ENCODE measurements around the gene TRMT112.
"Not testable (repeated sequence)": the region's sequence is repeated elsewhere in the genome, so short reads cannot be mapped to it uniquely, and the experiment has no call there.

The TRMT112 gene

DNA sequence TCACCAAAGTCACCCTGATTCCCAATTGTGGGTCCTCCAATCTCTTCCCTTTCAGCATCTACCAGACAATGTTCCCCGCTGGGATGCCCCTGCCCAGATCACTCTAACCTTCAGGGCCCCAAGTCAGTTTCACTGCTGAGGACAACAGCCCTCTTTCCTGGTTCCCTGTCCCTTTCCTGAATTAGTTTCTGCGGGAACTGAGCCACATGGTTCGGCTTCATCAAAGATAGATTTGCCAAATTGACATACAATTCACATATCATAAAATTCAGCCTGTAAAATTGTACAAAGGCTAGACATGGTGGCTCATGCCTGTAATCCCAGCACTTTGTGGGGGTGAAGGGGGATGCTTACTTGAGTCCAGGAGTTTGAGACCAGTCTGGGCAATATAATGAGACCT is 10.6 kb upstream of the TRMT112 start:
- DNase-seq = no peak

DNA sequence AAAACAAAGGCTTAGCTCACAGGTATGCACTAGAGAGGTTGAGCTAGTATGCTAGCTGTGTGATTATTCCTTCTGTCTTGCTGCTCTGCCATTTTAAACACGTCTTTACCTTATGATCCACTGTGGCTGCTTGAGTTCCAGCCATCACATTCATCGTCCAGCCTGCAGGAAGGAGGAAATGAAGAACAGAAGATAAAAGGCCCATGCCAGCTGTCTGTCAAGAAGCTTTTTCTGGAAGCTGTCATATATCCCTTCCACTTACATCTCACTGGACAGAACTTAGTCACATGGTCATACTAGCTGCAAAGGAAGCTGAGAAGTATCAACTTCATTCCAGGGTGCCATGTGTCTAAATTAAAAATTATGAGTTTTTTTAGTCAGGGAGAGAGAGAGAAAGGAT is 10.0 kb upstream of the TRMT112 start:
- DNase-seq = no peak

DNA sequence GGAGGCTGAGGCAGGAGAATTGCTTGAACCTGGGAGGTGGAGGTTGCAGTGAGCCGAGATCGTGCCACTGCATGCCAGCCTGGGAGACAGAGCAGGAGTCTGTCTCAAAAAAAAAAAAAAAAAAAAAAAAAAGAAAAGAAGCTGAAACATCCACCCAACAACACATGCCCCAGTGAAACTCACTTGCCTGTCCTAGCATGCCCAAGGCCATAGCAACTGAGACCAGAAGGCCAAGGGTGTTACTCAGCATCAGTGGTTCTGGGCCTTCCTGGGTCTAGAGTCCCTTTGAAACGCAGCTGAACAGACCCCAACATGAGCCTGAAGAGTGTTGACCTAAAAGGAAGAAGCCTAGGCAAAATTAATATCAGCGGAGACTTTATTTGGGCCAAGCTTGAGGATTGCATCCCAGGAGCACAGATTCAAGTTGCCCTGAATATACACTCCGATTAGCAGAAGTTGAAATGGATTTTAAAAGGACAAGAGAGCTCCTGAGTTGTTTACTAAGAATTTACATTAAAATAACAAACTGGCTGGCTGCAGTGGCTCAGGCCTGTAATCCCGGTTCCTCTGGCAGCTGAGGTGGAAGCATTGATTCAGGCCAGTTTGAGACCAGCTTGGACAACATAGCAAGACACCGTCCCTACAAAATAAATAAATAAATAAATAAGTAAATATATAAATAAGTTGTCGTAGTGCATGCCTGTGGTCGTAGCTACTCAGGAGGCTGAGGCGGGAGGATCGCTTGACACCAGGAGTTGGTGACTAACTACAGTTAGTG is 7.5 kb upstream of the TRMT112 start:
- DNase-seq = no peak

DNA sequence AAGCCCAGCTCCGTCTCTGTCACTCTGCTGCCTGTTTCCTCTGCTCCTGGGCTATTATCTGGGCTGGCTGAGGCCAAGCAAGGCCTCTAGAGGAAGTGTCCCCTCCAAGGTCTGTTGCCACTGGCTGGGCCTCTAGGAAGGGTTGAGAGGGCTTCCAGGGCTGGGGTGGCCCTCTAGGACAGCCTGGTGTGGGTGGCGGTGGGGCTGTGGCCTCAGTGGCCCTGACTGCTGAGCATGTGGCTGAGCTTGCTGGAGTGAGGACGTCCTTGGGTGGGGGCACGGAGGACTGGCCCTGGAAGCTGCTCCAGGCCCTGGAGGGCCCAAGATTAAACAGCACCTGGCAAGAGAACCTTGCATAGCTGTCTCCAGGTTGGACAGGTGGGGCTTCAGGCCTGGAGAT is 6.6 kb upstream of the TRMT112 start:
- DNase-seq = not testable (repeated sequence)

DNA sequence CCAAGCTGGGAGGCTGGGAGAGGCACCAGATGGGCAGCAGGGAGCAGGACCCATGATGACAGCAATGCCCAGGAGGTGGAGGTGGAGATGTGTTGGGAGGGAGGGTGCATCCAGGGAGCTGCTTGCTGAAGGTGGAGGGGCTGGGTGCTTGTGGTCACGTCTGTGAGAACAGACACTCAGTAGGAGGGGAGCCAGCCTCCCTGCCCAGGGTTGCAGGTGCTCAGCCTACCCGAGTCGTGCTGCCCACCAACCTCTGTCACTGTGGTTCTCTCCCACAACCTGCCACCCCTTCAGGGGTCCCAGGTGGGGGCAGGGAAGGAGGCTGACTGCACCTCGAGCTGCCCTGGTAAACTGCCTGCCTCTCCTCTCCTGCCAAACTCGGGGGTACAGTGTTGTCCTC is 6.0 kb upstream of the TRMT112 start:
- DNase-seq = no peak

DNA sequence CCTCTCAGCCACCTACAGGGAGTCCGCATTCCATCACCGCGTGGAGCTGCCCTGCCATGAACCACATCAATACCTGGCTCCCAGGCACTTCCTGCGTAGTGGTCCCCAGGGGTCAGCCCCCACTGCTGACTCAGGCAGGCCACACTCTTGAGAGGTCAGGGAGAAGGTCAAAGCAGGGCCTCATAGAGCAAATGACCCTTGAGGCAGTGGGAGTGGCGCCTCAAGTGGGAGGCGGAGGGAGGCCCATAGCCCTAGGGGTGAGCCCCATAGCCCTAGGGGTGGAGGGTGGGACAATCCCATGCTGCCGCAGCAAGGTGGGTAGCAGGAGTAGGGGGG is 5.5 kb upstream of the TRMT112 start:
- DNase-seq = no peak

DNA sequence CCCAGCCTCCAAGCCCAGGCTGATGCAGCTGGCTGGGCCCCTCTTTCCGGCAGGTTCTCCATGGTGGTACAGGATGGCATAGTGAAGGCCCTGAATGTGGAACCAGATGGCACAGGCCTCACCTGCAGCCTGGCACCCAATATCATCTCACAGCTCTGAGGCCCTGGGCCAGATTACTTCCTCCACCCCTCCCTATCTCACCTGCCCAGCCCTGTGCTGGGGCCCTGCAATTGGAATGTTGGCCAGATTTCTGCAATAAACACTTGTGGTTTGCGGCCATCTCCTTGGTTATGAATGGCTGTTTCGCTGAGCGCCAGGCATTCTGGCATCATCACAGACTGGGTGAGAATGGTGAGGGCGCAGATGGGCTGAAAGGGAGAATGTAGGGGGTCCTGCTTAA is 4.2 kb upstream of the TRMT112 start:
- DNase-seq = no peak

DNA sequence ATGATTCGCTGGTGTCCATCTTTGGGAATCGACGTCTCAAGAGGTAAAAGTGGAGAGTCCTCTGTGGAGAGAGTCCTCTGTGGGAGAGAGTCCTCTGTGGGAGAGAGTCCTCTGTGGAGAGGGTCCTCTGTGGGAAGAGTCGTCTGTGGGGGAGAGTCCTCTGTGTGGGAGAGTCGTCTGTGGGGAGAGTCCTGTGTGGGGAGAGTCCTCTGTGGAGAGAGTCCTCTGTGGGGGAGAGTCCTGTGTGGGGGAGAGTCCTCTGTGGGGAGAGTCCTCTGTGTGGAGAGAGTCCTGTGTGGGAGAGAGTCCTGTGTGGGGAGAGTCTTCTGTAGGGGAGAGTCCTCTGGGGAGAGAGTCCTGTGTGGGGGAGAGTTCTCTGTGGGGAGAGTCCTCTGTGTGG is 3.7 kb upstream of the TRMT112 start:
- DNase-seq = no peak

DNA sequence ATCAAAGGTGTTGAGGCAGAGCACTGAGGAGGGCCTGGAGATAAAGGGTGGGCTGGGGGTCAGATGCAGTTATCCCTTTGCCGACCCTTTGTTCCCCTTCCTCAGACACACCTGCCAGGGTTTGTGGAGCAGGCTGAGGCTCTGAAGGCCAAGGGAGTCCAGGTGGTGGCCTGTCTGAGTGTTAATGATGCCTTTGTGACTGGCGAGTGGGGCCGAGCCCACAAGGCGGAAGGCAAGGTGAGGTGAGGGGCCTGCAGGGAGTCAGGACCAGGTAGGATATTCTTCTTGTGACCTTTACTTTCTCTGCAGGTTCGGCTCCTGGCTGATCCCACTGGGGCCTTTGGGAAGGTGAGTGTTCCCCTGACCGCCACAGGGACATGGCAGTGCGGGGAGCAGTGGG is 3.2 kb upstream of the TRMT112 start:
- DNase-seq = no peak

DNA sequence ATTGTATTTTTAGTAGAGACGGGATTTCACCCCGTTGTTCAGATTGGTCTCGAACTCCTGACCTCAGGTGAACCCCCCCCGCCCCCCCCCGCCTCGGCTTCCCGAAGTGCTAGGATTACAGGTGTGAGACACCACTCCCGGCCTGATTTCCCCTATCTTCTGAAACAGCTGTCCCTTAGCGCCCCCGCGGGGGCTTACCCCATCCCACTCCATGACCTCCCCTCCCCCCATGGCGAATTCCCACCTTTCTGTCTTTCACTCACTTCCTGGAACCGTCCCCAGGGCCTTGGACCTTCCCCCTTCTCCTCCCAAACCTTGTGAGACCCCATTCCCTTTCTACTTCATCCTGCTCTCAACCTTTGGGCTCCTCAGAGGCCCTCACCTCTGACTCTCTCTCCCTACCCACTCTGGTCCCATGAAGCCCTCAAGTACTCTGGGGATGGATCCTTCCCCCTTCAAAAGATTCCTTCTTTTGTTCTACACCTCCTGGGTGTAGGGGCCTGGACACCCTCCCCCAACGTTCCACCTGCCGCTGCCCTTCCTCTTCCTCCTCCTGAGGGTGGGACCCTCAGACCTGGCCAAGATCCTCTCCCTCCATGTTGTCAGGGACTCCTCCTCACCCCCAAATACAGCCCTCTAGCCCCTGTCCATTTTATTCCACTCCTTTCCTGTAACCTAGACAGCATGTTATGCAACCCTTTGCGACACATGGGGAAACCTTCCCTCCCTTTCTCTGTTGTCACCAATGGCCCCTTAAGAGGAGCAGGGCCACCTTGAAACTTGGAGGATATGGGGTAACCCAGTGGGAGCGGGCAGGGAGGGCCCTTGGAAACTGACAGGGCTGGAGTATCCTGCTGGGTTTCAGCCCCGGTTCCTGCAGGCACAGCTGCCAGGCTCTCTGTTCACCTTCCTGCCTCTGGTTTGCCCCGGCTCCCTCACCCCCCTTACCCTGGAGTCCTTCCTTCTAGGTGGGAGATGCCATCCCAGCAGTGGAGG is 1.7 kb upstream of the TRMT112 start:
- DNase-seq = no peak

DNA sequence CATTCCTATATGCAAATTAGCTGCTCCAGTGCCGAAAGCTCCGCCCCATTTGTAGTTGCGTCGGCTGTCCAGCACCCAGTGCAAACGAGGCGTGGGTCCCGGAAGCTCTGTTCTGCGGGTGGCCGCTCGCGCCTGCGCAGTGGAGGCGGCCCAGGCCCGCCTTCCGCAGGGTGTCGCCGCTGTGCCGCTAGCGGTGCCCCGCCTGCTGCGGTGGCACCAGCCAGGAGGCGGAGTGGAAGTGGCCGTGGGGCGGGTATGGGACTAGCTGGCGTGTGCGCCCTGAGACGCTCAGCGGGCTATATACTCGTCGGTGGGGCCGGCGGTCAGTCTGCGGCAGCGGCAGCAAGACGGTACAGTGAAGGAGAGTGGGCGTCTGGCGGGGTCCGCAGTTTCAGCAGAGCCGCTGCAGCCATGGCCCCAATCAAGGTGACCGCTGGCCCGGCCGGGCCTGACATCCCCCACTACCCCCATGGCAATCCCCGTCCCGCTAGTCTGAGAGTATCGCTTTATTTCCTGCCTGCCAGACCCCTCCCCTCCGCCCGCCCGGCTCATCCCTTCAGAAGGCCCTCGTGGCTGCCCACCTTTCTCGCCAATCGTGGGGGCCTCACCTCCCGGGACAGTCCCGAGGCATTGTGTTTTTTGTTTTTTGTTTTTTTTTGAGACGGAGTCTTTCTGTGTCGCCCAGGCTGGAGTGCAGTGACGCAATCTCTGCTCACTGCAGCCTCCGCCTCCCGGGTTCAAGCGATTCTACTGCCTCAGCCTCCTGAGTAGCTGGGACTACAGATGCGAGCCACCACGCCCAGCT is 804 bp upstream of the TRMT112 start, which contains the start of gene PRDX5:
TSS of gene PRDX5 (plus strand) at position 161 of the 805 bp plus-strand sequence. CDS start at position 256, 95 bp downstream.
- DNase-seq = peak; percentile 93 to 95

DNA sequence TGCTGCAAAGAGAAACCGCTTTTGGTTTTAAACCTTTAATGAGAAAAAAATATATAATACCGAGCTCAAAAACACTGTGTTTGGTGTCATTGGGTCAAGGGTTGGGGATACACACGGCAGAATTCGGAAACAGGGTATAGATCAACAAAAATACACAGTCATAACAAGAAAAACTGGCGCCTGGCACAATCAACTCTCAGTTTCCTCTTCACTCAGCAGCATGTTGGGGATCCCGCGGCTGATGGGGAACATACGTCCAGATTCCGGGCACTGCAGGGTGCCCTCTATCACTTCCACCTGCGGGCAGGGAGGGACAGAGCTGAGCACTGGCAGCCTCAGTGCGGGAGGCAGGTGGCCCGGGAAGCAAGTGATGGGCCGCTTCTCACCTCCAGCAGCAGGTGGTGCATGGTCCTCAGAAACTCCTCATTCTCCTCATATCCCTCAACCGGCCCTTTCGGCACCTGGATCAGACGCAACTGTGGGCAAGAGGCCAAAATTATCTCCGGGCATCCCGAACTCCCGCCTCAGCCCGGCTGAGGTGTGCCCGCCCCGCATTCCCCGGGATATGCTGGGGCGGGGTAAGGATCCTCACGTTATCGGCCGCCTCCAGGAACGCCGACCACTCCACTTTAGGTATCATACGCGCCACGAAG is 561 bp downstream of the TRMT112 start:
- peak; percentile 40 to 46 for DNase-seq

DNA sequence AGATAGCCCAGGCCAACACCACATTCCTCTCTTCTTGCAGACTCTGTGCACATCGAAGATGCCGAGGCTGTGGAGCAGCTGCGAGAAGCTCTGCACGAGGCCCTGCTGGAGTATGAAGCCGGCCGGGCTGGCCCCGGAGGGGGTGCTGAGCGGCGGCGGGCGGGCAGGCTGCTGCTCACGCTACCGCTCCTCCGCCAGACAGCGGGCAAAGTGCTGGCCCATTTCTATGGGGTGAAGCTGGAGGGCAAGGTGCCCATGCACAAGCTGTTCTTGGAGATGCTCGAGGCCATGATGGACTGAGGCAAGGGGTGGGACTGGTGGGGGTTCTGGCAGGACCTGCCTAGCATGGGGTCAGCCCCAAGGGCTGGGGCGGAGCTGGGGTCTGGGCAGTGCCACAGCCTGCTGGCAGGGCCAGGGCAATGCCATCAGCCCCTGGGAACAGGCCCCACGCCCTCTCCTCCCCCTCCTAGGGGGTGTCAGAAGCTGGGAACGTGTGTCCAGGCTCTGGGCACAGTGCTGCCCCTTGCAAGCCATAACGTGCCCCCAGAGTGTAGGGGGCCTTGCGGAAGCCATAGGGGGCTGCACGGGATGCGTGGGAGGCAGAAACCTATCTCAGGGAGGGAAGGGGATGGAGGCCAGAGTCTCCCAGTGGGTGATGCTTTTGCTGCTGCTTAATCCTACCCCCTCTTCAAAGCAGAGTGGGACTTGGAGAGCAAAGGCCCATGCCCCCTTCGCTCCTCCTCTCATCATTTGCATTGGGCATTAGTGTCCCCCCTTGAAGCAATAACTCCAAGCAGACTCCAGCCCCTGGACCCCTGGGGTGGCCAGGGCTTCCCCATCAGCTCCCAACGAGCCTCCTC is 1.5 kb downstream of the TRMT112 start:
- not testable (repeated sequence) for DNase-seq

DNA sequence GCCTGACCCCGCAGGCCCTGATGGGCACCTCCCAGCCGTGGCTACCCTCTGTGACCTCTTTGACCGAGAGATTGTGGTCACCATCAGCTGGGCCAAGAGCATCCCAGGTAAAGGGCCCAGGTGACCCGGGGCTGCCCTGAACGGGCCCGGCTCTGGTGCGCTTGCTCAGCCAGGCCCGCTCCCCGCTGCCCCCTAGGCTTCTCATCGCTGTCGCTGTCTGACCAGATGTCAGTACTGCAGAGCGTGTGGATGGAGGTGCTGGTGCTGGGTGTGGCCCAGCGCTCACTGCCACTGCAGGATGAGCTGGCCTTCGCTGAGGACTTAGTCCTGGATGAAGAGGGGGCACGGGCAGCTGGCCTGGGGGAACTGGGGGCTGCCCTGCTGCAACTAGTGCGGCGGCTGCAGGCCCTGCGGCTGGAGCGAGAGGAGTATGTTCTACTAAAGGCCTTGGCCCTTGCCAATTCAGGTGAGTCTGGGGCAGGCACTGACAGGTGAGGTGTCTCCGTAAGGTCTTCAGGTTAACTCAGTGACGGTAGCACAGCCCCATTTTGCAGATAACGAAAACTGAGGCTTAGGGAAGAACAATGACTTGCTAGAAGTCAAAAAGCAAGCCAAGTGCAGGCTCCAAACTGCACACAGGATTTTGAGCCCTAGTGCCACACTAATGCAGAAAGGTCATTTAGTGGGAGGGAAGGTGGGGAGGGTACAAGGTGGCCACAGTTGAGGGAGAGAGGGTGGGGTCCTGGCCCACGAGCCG is 2.4 kb downstream of the TRMT112 start:
- no peak for DNase-seq

DNA sequence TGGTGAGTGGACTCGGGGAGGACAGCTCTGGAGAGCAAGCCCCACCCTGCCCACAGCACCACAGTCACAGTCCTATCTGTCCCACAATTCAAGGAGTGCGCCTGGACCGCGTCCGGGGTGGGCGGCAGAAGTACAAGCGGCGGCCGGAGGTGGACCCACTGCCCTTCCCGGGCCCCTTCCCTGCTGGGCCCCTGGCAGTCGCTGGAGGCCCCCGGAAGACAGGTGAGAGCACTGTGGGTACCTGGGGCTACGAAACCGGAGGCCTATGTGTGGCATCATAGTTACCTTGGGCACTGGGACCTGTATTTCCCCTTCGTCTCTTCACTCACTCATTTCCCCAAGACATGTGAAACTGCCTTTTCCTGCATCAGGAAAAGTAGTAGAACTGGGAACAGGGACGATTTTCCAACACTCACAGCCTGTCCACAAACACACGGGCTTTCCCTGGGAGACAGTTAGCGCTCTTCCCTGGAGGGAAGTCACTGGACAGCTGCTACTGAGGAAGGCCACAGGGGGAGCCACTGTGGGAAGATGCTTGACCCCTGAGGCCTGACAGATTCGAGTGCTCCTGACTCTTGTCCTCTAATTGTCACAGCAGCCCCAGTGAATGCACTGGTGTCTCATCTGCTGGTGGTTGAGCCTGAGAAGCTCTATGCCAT is 3.1 kb downstream of the TRMT112 start:
- DNase-seq = no peak

DNA sequence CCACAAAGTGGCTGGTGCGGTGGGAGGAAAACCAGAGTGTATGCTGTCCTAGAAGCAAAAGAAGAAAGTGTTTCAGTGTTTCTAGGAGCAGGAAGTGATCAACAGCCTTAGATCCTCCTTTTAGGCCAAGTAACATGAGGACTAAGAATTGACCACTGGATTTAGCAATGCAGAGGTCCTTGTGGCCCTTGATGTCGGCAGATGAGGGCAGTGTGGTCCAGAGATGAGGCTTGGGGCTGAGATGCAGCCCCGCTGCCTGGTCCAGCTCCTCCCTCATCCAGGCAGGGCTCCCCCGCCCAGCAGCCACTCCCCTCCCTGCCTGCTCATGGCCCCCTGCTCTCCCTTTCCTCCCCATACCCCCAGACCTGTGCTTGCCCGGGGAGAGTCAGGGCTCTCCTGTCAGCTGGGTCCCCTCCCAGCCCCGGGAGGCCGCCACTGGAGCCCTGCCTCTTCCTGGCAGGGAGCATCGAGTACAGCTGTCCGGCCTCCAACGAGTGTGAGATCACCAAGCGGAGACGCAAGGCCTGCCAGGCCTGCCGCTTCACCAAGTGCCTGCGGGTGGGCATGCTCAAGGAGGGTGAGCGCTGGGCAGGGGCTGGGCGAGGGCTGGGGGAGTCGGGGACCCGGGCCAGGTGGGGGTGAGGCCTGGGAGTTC is 3.7 kb downstream of the TRMT112 start:
- no peak for DNase-seq

DNA sequence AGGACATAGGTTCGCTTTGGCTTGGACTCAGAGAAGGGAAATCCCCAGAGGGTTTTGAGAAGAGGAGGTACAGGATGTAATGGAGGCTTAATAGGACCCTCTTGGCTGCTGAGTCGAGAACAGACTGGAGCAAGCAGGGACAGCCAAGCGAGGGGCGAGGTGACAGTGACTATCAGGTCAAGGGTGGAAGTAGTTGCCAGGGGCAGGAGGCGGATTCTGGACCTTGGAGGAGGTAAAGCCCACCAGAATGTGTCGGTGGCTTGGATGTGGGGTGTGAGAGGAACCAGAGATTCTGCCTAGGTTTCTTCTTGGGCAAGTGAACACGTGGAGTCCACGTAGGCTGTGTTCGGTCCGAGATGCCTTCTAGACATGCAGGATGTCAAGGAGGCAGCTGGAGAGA is 4.4 kb downstream of the TRMT112 start:
- DNase-seq = no peak

DNA sequence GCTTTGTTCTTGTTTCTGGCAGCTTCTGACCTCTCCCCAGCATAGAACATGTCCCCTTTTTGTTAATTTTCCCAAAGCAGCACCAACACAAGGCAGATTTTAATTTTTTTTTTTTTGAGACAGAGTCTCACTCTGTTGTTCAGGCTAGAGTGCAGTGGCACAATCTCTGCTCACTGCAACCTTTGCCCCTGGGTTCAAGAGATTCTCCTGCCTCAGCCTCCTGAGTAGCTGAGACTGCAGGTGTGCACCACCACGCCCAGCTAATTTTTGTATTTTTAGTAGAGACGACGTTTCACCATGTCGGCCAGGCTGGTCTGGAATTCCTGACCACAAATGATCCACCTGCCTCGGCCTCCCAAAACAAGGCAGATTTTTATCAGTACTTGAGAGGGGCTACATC is 9.6 kb downstream of the TRMT112 start:
- not testable (repeated sequence) for DNase-seq

DNA sequence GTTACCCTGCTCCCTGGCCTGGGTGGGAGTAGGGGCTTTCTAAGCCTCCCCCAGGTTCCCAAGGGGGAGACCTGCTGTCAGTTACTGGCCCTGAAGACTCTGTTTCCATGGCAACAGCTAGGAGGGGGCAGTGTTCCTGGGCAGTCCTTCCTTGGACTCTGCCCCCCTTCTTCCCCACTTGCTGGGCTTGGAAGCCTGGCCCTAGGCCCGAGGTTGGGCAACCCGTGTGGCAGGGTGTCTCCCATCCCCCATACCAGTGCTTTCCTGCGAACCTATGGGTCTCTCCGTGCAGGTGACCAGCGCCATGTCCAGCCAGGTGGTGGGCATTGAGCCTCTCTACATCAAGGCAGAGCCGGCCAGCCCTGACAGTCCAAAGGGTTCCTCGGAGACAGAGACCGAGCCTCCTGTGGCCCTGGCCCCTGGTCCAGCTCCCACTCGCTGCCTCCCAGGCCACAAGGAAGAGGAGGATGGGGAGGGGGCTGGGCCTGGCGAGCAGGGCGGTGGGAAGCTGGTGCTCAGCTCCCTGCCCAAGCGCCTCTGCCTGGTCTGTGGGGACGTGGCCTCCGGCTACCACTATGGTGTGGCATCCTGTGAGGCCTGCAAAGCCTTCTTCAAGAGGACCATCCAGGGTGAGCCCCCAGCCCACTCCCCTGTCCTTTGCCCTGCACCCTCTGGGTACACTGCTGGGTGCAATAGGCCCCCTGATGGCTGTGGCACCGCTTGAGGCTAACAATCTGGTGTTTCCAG is 10.3 kb downstream of the TRMT112 start:
- no peak for DNase-seq

Measured in stimulated activated CD4-positive, alpha-beta T cell treated with anti-CD3 and anti-CD28 coated beads, Interleukin-2, amount 100 ng/mL, for 24 hours (primary cell).